ENCODE measurements around the gene CDK19.
"Not testable (repeated sequence)": the region's sequence is repeated elsewhere in the genome, so short reads cannot be mapped to it uniquely, and the experiment has no call there.

- not testable (repeated sequence) for TF ChIP-seq CTCF, POLR2A (IDR thresholded peaks at IDR 0.05)
These were observed 72.7 kb downstream of the CDK19 start for GRCh38 chr6:110742552-110742951.

Measured in right lobe of liver (tissue), 4 donors.